GM13977 (cell line): ENCODE measurements around the gene WDR36.

Experiments
- DNase-seq: peaks from one replicate; pipeline ENCODE4 v3.0.0; 2012; ENCODE audit warnings: low spot score
- CTCF ChIP-seq: IDR thresholded peaks from 2 replicates; pipeline ENCODE4 v1.5.1; 2012; ENCODE audit warnings: mild to moderate bottlenecking, control low read depth; ENCODE audit not compliant: insufficient read depth; ENCODE audit errors: extremely low read depth, missing control alignments
- in situ Hi-C: fragments of 300-500 bp; cut with MboI; formaldehyde crosslinking; loops from one replicate; pipeline ENCODE4 v1.12.0; 2022; ENCODE audit warnings: low sequenced_read_pairs, low pct_unique_long_range_greater_than_20kb, mixed read lengths, inconsistent platforms; ENCODE audit not compliant: unreplicated experiment

Gene WDR36

GRCh38 chr5:111074244-111074643 is 17.9 kb upstream of the WDR36 start:
- TF ChIP-seq CTCF = no peak
- DNase-seq = no peak
- in situ Hi-C loops = no loop called here

DNA sequence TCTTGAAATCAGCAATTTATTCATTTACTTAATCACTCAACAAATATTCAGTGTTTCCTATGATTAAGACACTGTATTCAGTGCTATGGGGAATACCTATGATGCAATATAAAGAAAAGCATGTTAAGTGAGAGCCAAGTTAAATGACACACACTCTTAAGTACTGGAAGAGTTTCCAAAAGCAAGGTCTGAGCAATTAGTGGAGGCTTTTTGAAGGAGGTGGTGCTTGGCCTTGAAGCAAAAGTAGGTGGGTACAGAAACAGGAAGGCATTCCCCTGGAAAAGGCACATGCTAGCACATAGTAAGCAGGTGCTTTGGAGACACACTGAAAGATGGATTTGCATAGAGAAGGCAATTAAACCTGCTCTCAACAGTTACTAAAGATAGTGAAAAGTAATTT is 16.6 kb upstream of the WDR36 start:
- no peak for DNase-seq
- TF ChIP-seq CTCF = no peak
- in situ Hi-C loops = no loop called here

DNA sequence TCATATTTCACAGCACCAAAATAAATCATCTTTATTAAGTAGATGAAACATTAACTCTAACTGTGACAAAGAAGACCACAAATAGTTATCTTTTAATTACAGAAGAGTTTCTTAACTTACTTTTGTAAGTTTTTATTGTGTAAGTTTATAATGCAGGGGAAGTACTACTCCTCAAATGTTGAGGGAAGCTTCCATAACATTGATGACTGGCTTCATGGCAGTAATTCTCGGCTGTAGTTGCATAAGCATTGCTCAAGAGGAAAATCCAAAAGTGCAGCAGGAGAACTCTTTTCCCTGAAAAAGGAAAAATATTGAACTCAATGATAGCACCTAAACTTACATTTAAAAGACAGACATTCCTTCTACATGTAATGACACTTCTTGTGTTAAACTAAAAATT is 16.1 kb upstream of the WDR36 start:
- DNase-seq = no peak
- in situ Hi-C loops = no loop called here
- no peak for TF ChIP-seq CTCF

- no peak for TF ChIP-seq CTCF
- no peak for DNase-seq
- in situ Hi-C loops = no loop called here
These were observed 14.5 kb upstream of the WDR36 start for GRCh38 chr5:111077678-111078077.

- TF ChIP-seq CTCF = no peak
- in situ Hi-C loops = no loop called here
- no peak for DNase-seq
These were observed 12.3 kb upstream of the WDR36 start for GRCh38 chr5:111079846-111080245.

DNA sequence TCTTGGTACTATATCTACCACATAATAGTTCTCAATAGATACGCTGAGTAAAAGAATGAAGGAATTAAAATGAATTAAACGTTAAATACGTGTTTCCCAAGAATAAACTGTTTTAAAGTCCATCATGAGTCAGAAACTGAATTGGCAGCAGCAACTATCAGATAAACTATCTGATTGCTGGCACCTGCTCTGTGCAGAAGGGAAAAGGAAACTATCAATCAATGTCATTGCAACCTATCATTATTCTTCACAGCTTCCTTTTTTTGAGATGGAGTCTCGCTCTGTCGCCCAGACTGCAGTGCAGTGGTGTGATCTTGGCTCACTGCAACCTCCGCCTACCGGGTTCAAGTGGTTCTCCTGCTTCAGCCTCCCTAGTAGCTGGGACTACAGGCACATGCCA is 8.8 kb upstream of the WDR36 start:
- in situ Hi-C loops = no loop called here
- TF ChIP-seq CTCF = no peak
- DNase-seq = peak; percentile 2

- in situ Hi-C loops = no loop called here
- DNase-seq = no peak
- no peak for TF ChIP-seq CTCF
These were observed 3.8 kb downstream of the WDR36 start for GRCh38 chr5:111095982-111096381.
